Measurements from ENCODE around the gene COX5A.
"Not testable (repeated sequence)": the region's sequence is repeated elsewhere in the genome, so short reads cannot be mapped to it uniquely, and the experiment has no call there.

Gene COX5A

GRCh38 chr15:74896316-74896715 lies 41.6 kb downstream of the COX5A start:
- no peak for FAIRE-seq

GRCh38 chr15:74895830-74896229 lies 42.0 kb downstream of the COX5A start:
- FAIRE-seq: no peak

GRCh38 chr15:74894383-74894782 lies 43.5 kb downstream of the COX5A start:
- FAIRE-seq: not testable (repeated sequence)

GRCh38 chr15:74893627-74894026 lies 44.2 kb downstream of the COX5A start:
- no peak for FAIRE-seq

- no peak for FAIRE-seq
Observed at GRCh38 chr15:74892931-74893330, 44.9 kb downstream of the COX5A start.

- FAIRE-seq: no peak
Observed at GRCh38 chr15:74892313-74892712, 45.6 kb downstream of the COX5A start.

- FAIRE-seq: no peak
Observed at GRCh38 chr15:74891469-74891868, 46.4 kb downstream of the COX5A start.

- no peak for FAIRE-seq
Observed at GRCh38 chr15:74890665-74890960, 47.3 kb downstream of the COX5A start.

GRCh38 chr15:74889883-74890664 lies 47.8 kb downstream of the COX5A start, which contains the start of gene MPI:
Gene MPI, plus strand, starts transcription at chr15:74890042. Its CDS starts 32 bp downstream, at chr15:74890074.
- FAIRE-seq: no peak

GRCh38 chr15:74889390-74889882 lies 48.4 kb downstream of the COX5A start:
- FAIRE-seq: no peak

GRCh38 chr15:74888716-74889115 lies 49.2 kb downstream of the COX5A start:
- FAIRE-seq: no peak

GRCh38 chr15:74887537-74888193 lies 50.2 kb downstream of the COX5A start:
- FAIRE-seq: not testable (repeated sequence)

GRCh38 chr15:74885461-74885860 lies 52.4 kb downstream of the COX5A start:
- no peak for FAIRE-seq

GRCh38 chr15:74884428-74885223 lies 53.2 kb downstream of the COX5A start:
- FAIRE-seq: no peak

- FAIRE-seq: no peak
Observed at GRCh38 chr15:74882528-74882927, 55.3 kb downstream of the COX5A start.

GRCh38 chr15:74878273-74878672 lies 59.6 kb downstream of the COX5A start:
- no peak for FAIRE-seq

GRCh38 chr15:74873756-74874424 lies 64.0 kb downstream of the COX5A start:
- no peak for FAIRE-seq

GRCh38 chr15:74873036-74873755 lies 64.7 kb downstream of the COX5A start, which contains the start of gene SCAMP2:
Gene SCAMP2, minus strand, starts transcription at chr15:74873365. Its CDS starts 110 bp downstream, at chr15:74873255.
- FAIRE-seq: no peak

- no peak for FAIRE-seq
Observed at GRCh38 chr15:74872702-74873035, 65.2 kb downstream of the COX5A start.

GRCh38 chr15:74870436-74871215 lies 67.2 kb downstream of the COX5A start:
- FAIRE-seq: no peak
